HFF-Myc (cell line): Measurements from ENCODE around the gene THSD7B.

ENCODE experiments used
- DNase-seq: peaks from one replicate; pipeline ENCODE4 v3.0.0-alpha.2; 2011; ENCODE audit warnings: low read depth; ENCODE audit errors: extremely low read depth
- H3K4me3 ChIP-seq: replicated peaks from 2 replicates; pipeline ENCODE4 v1.5.1; 2011; ENCODE audit warnings: low read depth, mild to moderate bottlenecking, control low read depth, low read length
- TF ChIP-seq, protein P1 (sequence below): IDR thresholded peaks from 2 replicates; pipeline ENCODE4 v1.5.1; 2012; ENCODE audit warnings: mild to moderate bottlenecking, low read depth, low read length, control low read depth; ENCODE audit errors: missing control alignments

The THSD7B gene

GRCh38 chr2:137357634-137358033 is 592.3 kb downstream of the THSD7B start:
- no peak overlapping the region for H3K4me3 ChIP-seq
- no peak for DNase-seq
- TF ChIP-seq, protein P1, sequence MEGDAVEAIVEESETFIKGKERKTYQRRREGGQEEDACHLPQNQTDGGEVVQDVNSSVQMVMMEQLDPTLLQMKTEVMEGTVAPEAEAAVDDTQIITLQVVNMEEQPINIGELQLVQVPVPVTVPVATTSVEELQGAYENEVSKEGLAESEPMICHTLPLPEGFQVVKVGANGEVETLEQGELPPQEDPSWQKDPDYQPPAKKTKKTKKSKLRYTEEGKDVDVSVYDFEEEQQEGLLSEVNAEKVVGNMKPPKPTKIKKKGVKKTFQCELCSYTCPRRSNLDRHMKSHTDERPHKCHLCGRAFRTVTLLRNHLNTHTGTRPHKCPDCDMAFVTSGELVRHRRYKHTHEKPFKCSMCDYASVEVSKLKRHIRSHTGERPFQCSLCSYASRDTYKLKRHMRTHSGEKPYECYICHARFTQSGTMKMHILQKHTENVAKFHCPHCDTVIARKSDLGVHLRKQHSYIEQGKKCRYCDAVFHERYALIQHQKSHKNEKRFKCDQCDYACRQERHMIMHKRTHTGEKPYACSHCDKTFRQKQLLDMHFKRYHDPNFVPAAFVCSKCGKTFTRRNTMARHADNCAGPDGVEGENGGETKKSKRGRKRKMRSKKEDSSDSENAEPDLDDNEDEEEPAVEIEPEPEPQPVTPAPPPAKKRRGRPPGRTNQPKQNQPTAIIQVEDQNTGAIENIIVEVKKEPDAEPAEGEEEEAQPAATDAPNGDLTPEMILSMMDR, result no peak

GRCh38 chr2:137367361-137367760 is 602.0 kb downstream of the THSD7B start:
- peak; percentile 27 for DNase-seq
- no peak overlapping the region for H3K4me3 ChIP-seq
- TF ChIP-seq, protein P1, result no peak

DNA sequence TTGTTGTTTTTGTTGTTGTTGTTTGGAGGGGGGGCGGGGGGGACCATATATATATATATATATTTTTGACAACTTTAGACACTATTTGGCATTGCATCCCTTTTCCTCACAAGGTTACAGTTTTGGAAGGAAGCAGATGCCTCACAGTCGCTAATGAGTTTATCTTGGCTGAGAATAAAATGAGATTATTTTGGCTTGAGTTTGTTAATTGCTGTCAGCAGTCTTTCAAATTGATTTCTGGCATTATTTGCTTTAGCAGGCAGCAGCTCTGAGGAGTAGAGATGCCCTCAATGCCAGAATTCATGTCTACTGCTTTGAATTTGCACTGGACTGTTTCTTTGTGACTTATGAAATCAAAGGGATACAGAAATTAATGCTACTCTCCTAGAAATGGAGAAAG is 603.8 kb downstream of the THSD7B start:
- no peak for DNase-seq

DNA sequence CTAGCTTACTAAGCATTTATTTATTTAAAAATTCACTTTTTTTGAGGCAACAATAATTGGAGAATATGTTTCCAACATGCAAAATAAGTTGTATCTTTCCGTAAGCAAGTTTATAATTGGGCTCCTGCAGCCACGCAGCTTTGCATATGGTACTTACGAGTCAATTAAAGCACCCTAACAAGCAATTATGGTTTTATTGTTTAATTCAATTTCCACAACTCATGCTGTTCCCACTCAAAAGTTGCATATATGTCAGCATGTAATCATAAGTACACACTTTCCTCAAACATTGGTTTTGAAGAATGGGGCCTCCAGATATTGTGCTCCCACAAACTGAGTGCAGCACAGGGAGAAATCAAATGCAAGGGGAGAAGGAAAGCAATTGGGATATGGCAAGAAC is 613.8 kb downstream of the THSD7B start:
- H3K4me3 ChIP-seq, result no peak overlapping the region
- no peak for DNase-seq
- TF ChIP-seq, protein P1, result no peak

More for the DNA sequence above, 603.8 kb downstream of the THSD7B start:
- TF ChIP-seq, protein P1, result no peak
- H3K4me3 ChIP-seq, result no peak overlapping the region

DNA sequence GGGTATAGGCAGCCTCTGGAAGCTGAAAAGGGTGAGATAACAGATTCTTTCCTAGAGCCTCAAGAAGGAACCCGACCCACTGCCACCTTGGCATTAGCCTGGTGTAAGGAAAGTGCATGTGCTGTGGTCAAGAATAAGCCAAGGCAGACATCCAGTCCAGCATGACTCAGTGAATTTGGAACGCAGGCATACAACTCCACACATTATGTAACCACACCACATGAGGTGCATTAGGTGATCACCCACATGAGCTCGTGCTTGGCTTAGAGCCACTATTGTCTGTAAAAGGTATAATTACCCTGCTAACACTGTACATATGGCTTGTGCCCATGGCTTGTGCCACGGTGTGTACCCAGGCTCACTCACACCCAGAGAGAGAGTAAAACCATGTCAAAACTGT is 615.3 kb downstream of the THSD7B start:
- TF ChIP-seq, protein P1, result no peak
- no peak overlapping the region for H3K4me3 ChIP-seq
- peak; percentile 59 for DNase-seq

DNA sequence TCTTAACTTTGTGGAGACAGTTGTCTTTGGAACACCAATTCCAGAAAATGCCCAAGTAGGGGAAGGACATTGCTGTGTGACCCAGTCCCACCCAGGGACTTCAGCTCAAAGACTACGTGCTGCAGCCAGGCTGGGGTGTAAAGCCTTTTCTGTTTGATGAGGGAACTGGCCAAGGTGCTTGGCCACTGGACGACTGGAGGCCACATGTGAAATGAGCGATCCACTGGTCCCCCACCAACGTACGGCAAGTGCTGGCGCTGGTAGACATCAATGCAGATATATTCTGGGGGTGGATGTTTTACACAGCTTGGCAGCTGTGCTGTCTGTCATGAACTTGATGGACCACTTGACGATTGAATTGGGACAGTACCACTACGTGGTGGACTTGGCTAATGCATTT is 616.4 kb downstream of the THSD7B start:
- no peak overlapping the region for H3K4me3 ChIP-seq
- DNase-seq, result no peak
- TF ChIP-seq, protein P1, result no peak

DNA sequence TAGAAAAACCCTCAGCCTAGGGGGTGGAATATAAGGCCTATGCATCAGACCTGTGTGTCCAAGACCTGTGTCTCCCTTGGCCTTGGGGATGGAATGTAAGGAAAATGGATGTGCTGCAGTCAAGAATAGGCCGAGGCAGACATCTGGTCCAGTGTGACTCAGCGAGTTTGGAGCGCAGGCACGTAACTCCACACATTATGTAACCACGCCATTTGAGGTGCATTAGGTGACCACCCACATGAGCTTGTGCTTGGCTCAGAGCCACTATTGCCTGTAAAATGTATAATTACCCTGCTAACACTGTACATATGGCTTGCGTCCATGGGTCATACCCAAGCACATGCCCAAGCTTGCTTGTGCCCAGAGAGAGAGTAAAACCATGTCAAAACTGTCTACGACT is 618.0 kb downstream of the THSD7B start:
- DNase-seq, result peak; percentile 24
- TF ChIP-seq, protein P1, result no peak
- no peak overlapping the region for H3K4me3 ChIP-seq
